B cell (primary cell): ENCODE results near the gene KRT35. TPM values are rescaled to one million over a fixed set of nuclear protein-coding genes. Genes with fewer than 3 reads are reported as not detected.

Experiments
- ATAC-seq: fragments of 200-7000 bp; cut with Tn5 transposase; one replicate; pipeline ENCODE4 v1.10.0; 2021; ENCODE audit warnings: low read depth, mild to moderate bottlenecking, moderate number of reproducible peaks, moderate library complexity
- CTCF ChIA-PET: fragments of 350-600 bp; sonication (Branson Sonifier 250); formaldehyde crosslinking; loops from one replicate; lab custom pipeline; 2021; ENCODE audit warnings: antibody characterized with exemption, inconsistent platforms; lab: Charles Lee
- POLR2A ChIA-PET: fragments of 350-600 bp; sonication (Branson Sonifier 250); formaldehyde crosslinking; loops from one replicate; lab custom pipeline; 2021; ENCODE audit warnings: antibody characterized with exemption; lab: Charles Lee
- DNase-seq: peaks from one replicate; pipeline ENCODE4 v3.0.0; 2013
- H2AFZ ChIP-seq: 2 replicates; pipeline ENCODE4 v1.6.1; 2012; ENCODE audit warnings: mild to moderate bottlenecking, low read depth, low read length; ENCODE audit not compliant: insufficient read depth, poor library complexity, severe bottlenecking
- H3K27ac ChIP-seq, 2 donors: 1 replicate in 1 of 2; 2 replicates in 1 of 2; pipeline ENCODE4 v1.5.1; 2012 to 2013; ENCODE audit warnings: low read length in 2 of 2, mild to moderate bottlenecking in 2 of 2, moderate library complexity in 1 of 2
- H3K27me3 ChIP-seq, 4 experiments: fragments of 200-600 bp in 1 of 4; sonication (generic) in 1 of 4; replicated peaks in 1 of 4; 1 replicate in 2 of 4; 2 replicates in 2 of 4; pipeline versions ENCODE4 v1.6.1 to v1.7.0; 2013 to 2016; ENCODE audit warnings: low read length in 3 of 4, mild to moderate bottlenecking in 2 of 4, mixed read lengths in 1 of 4, moderate library complexity in 1 of 4; ENCODE audit not compliant: insufficient read depth in 4 of 4, control insufficient read depth in 3 of 4; ENCODE audit errors: control extremely low read depth in 1 of 4
- H3K36me3 ChIP-seq, 2 experiments: replicated peaks in 1 of 2; 1 replicate in 1 of 2; 2 replicates in 1 of 2; pipeline versions ENCODE4 v1.6.1 to v1.7.1; 2013; ENCODE audit warnings: low read length in 1 of 2; ENCODE audit not compliant: insufficient read depth in 2 of 2, control insufficient read depth in 1 of 2; ENCODE audit errors: control extremely low read depth in 1 of 2, extremely low read depth in 1 of 2
- H3K4me1 ChIP-seq, 2 donors: fragments of 200-600 bp in 1 of 2; sonication (generic) in 1 of 2; 1 replicate in 1 of 2; 2 replicates in 1 of 2; pipeline versions ENCODE4 v1.5.1 to v1.6.1; 2013 to 2017; ENCODE audit warnings: low read length in 2 of 2; ENCODE audit not compliant: control insufficient read depth in 2 of 2, insufficient read depth in 2 of 2
- H3K4me2 ChIP-seq: replicated peaks from 2 replicates; pipeline ENCODE3; 2012; ENCODE audit warnings: mild to moderate bottlenecking, low read depth, low read length; ENCODE audit not compliant: poor library complexity, severe bottlenecking
- H3K4me3 ChIP-seq, 5 experiments: fragments of 200-600 bp in 1 of 5; sonication (generic) in 1 of 5; 1 replicate in 3 of 5; 2 replicates in 2 of 5; pipeline versions ENCODE4 v1.5.1 to v1.7.0; 2011 to 2016; ENCODE audit warnings: low read length in 4 of 5, mild to moderate bottlenecking in 4 of 5, low read depth in 2 of 5, control low read depth in 1 of 5, moderate library complexity in 1 of 5; ENCODE audit not compliant: insufficient read depth in 1 of 5; ENCODE audit errors: control extremely low read depth in 1 of 5, extremely low read depth in 1 of 5
- H3K79me2 ChIP-seq: fragments of 200-600 bp; sonication (generic); one replicate; pipeline ENCODE4 v1.6.0; 2016; ENCODE audit warnings: low read length; ENCODE audit not compliant: control insufficient read depth, insufficient read depth
- H3K9ac ChIP-seq: fragments of 200-600 bp; sonication (generic); 2 replicates; pipeline ENCODE4 v1.6.1; 2017; ENCODE audit warnings: mild to moderate bottlenecking, low read length, moderate library complexity
- H3K9me3 ChIP-seq, 3 donors: one replicate each; pipeline versions ENCODE4 v1.6.1 to v1.7.1; 2013; ENCODE audit warnings: low read length in 2 of 3; ENCODE audit not compliant: control insufficient read depth in 2 of 3, insufficient read depth in 1 of 3; ENCODE audit errors: control extremely low read depth in 1 of 3
- H4K20me1 ChIP-seq: 2 replicates; pipeline ENCODE4 v1.6.0; 2012; ENCODE audit warnings: mild to moderate bottlenecking, low read length; ENCODE audit not compliant: insufficient read depth, control insufficient read depth, poor library complexity, severe bottlenecking
- H3K27ac Mint-ChIP-seq: one replicate; pipeline ENCODE4 v1.8.0; 2021; ENCODE audit warnings: mixed read lengths
- H3K27me3 Mint-ChIP-seq: one replicate; pipeline ENCODE4 v1.8.0; 2021; ENCODE audit warnings: mixed read lengths
- H3K4me1 Mint-ChIP-seq: one replicate; pipeline ENCODE4 v1.8.0; 2021; ENCODE audit warnings: mixed read lengths
- H3K4me3 Mint-ChIP-seq: one replicate; pipeline ENCODE4 v1.8.0; 2021; ENCODE audit warnings: mixed read lengths
- H3K9me3 Mint-ChIP-seq: one replicate; pipeline ENCODE4 v1.8.0; 2022; ENCODE audit warnings: mixed read lengths; ENCODE audit not compliant: insufficient read depth
- CTCF ChIP-seq: fragments of 200-600 bp; IDR thresholded peaks from one replicate; pipeline ENCODE4 v1.8.0; 2022; ENCODE audit warnings: antibody characterized with exemption, mild to moderate bottlenecking
- EZH2 ChIP-seq: IDR thresholded peaks from 2 replicates; pipeline ENCODE4 v1.6.1; 2012; ENCODE audit warnings: borderline replicate concordance, low read depth, mild to moderate bottlenecking, moderate library complexity, low read length; ENCODE audit not compliant: insufficient read depth, poor library complexity, severe bottlenecking
- WGBS: methylation state at CpG from one replicate; pipeline ENCODE4 v1.1.5; 2013; ENCODE audit warnings: missing lambda C conversion rate; ENCODE audit not compliant: insufficient coverage; 5-methylcytosine and 5-hydroxymethylcytosine counted together
- intact Hi-C: fragments of 100-400 bp; cut with micrococcal nuclease; formaldehyde crosslinking; loops from one replicate; pipeline ENCODE4 v1.10.0; 2022
- polyA plus RNA-seq: library from polyadenylated mRNA; depleted of rRNA; stranded (reverse); fragments of >200 nt; gene quantifications from 2 replicates; pipeline ENCODE4 v1.2.3, GENCODE V29; 2012
- total RNA-seq, 2 donors: library from RNA; stranded (reverse); fragments of 120-200 nt in 1 of 2; gene quantifications; 1 replicate in 1 of 2; 2 replicates in 1 of 2; pipeline versions ENCODE4 v1.2.3 to v1.2.4, GENCODE V29; 2013 to 2022

Gene KRT35
- total and polyA plus RNA-seq, 2 donors (not counting 1 experiment from before 2014, with no cell fraction given), result not detected

- H3K9me3 ChIP-seq, result peaks cover 0 to 4% (median 0%) of the 10 kb centered on the region in 3 donors
- H3K36me3 ChIP-seq, result no peaks in the 10 kb centered on the region
- H3K4me1 ChIP-seq, result no peaks in the 10 kb centered on the region
- H4K20me1 ChIP-seq, result no peaks in the 10 kb centered on the region
- H3K27me3 ChIP-seq, result no peaks in the 10 kb centered on the region
- H3K9ac ChIP-seq, result no peak overlapping the region
- POLR2A ChIA-PET, result no interaction called here
- H3K9me3 Mint-ChIP-seq, result no peaks in the 10 kb centered on the region
- CTCF ChIA-PET, result no interaction called here
- TF ChIP-seq CTCF, result no peak
- no peak for TF ChIP-seq EZH2
- H3K4me1 Mint-ChIP-seq, result no peaks in the 10 kb centered on the region
- peaks cover 34% of the 10 kb centered on the region for H3K27me3 Mint-ChIP-seq
- no peak overlapping the region for H3K4me3 ChIP-seq
- WGBS, result 73% methylated on average over 7 of the region's 7 CpGs
- intact Hi-C loops, result no loop called here
- no peak overlapping the region for H3K27ac ChIP-seq
- ATAC-seq (no peak), DNase-seq (no peak)
- H3K27ac Mint-ChIP-seq, result no peak overlapping the region
- H3K79me2 ChIP-seq, result no peaks in the 10 kb centered on the region
- H2AFZ ChIP-seq, result no peak overlapping the region
- H3K4me2 ChIP-seq, result no peak overlapping the region
- H3K4me3 Mint-ChIP-seq, result no peak overlapping the region
Measured at GRCh38 chr17:41437254-41437653, 43.7 kb downstream of the KRT35 start.

GRCh38 chr17:41434415-41434814 lies 46.5 kb downstream of the KRT35 start:
- H3K9ac ChIP-seq, result no peak overlapping the region
- TF ChIP-seq CTCF, result no peak
- no peak for TF ChIP-seq EZH2
- H3K4me2 ChIP-seq, result no peak overlapping the region
- no peaks in the 10 kb centered on the region for H3K79me2 ChIP-seq
- H3K4me3 ChIP-seq, result no peak overlapping the region
- ChIA-PET CTCF (interaction anchor here (1.0 to 1.7 kb wide), 2 partner anchors 17 to 214 kb away, joined by 3 to 6 read pairs; no protein-coding TSS in a partner anchor), POLR2A (no interaction called here)
- peaks cover 26% of the 10 kb centered on the region for H3K27me3 Mint-ChIP-seq
- no peak overlapping the region for H2AFZ ChIP-seq
- H3K27ac Mint-ChIP-seq, result no peak overlapping the region
- peaks cover 2% of the 10 kb centered on the region for H3K4me1 Mint-ChIP-seq
- H3K27me3 ChIP-seq, result peaks cover 0 to 4% (median 2%) of the 10 kb centered on the region in 4 experiments
- 100% methylated on average over 2 of the region's 5 CpGs for WGBS
- H3K4me3 Mint-ChIP-seq, result no peak overlapping the region
- no peaks in the 10 kb centered on the region for H3K36me3 ChIP-seq
- no peaks in the 10 kb centered on the region for H4K20me1 ChIP-seq
- H3K27ac ChIP-seq, result no peak overlapping the region
- H3K9me3 Mint-ChIP-seq, result no peaks in the 10 kb centered on the region
- ATAC-seq (no peak), DNase-seq (no peak)
- no peaks in the 10 kb centered on the region for H3K9me3 ChIP-seq
- H3K4me1 ChIP-seq, result no peaks in the 10 kb centered on the region
- intact Hi-C loops, result no loop called here
